GM12874 (cell line): ENCODE data around the gene SLC35D2.

Experiments
- TF ChIP-seq, protein P1 (sequence below): IDR thresholded peaks from 2 replicates; pipeline ENCODE4 v1.5.1; 2011; ENCODE audit warnings: low read depth, mild to moderate bottlenecking, control low read depth, low read length, moderate library complexity; ENCODE audit not compliant: insufficient read depth

SLC35D2 gene

DNA sequence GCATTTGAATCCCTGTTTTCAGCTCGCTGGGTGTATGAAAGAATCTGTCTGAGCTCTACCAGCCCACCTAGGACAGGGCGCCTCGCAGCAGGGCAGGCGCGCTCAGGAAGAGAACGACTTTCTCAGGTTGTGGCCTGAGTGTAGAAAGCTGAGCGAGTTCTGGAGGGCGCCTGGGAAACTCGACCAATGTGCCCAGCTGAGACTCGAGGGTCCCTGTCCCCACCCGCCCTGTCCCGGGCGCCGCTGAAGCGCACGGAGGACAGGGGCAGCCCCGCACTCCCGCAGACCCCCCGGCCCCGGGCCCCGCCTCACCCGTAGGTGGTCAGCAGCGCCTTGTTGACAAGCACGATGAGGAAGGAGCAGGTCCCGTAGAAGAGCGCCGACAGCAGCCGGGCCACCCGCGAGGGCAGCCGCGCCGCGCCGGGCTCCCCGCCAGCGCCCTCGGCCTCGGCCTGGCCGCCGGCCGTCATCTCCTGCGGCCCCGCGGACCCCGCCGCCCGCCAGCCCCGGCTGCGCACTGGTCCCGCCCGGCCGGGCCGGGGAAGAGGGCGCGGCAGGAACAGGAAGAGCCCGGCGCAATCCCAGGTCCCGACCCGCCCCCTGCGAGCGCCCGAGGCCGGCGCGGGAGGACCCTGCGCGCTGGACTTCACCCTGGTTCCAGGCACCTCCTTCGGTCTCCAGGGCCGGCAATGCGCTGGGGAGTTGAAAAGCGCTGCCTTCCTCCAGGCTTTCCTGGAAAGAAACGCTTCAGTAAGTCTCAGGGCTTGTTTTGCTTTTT is at the start of gene SLC35D2:
Gene SLC35D2 (minus strand): TSS at position 547 of the 778 bp plus-strand sequence. CDS start 77 bp downstream, at position 470.
- TF ChIP-seq, protein P1, sequence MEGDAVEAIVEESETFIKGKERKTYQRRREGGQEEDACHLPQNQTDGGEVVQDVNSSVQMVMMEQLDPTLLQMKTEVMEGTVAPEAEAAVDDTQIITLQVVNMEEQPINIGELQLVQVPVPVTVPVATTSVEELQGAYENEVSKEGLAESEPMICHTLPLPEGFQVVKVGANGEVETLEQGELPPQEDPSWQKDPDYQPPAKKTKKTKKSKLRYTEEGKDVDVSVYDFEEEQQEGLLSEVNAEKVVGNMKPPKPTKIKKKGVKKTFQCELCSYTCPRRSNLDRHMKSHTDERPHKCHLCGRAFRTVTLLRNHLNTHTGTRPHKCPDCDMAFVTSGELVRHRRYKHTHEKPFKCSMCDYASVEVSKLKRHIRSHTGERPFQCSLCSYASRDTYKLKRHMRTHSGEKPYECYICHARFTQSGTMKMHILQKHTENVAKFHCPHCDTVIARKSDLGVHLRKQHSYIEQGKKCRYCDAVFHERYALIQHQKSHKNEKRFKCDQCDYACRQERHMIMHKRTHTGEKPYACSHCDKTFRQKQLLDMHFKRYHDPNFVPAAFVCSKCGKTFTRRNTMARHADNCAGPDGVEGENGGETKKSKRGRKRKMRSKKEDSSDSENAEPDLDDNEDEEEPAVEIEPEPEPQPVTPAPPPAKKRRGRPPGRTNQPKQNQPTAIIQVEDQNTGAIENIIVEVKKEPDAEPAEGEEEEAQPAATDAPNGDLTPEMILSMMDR = no peak

DNA sequence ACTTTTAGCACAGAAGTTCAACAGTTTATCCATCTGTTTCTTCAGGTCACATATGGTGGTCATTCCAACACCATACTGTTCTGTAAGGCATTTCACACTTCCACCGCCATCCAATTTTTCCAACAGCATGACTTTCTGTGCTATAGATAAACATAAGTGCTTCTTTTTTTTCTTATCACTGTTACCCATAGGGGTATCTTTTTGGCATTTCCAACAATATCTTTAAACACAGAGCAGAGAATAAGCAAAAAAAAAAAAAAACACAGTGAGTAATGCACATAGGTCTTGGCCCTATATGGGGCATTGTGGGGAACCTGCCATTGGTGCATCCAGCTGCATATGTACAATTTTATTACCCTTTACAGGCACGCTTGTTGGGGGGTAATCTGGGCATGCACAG is 46.9 kb upstream of the SLC35D2 start:
- TF ChIP-seq, protein P1 = no peak

DNA sequence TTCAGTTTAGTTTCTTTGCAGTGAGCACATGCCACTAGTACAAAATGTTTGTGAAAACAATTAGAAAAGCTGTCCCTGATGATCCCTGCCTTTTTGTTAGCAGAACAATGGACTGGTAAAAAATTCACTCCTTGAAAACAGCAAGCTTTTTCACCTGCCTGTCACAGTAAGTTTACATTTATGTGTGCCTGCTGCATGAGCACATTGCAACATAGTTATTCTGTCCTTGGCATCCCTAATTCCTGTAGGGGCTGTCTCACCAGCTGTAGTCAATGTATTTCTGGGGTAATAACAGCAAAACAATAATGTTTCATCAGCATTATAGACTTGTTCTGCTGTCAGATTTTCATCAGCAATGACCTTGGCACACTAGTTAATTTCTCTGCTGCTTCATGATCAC is 46.2 kb upstream of the SLC35D2 start:
- TF ChIP-seq, protein P1 = no peak

DNA sequence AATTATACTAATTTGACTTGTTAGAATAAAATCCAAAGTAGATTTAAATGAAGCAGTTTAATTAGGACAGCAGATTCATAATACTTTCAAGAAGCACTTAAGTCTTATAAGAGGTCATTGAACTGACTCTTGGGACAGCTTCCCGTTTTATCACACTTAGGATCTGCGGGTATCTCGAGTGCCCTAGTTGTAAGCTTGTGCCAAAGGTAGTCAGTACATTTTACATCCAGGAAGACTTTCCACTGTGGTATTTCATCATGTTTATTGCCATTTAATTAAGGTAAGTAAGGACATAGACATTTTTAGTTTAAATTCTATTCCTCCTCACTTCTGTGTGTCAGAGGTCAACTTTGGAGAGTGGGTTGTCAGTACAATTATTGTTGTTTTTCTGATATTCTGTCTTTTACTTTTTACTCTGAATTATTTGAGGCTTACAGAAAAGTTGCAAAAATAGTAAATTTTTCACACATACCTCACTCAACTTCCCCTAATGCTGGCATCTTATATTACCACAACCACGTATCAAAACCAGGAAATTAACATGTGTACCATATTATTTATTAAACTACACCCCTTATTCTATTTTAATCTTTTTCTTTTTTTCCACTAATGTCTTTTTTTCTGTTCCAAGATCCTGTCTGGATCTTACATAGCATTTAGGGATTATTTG is 42.1 kb upstream of the SLC35D2 start:
- TF ChIP-seq, protein P1 = no peak

DNA sequence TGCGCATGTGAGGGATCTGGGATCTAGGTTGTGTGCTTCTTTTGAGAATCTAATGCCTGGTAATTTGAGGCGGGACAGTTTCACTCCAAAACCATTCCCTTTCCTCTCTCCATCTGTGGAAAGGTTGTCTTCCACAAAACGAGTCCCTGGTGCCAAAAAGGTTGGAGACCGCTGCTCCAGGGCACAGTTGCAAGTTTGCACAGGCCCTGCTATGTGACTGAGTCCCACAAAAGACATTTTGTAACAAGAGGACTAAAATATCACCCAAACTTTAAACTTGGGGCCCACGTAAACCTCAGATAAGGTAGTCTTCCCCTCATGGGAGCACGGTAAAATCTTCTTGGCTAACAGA is 40.5 kb upstream of the SLC35D2 start:
- TF ChIP-seq, protein P1 = no peak

DNA sequence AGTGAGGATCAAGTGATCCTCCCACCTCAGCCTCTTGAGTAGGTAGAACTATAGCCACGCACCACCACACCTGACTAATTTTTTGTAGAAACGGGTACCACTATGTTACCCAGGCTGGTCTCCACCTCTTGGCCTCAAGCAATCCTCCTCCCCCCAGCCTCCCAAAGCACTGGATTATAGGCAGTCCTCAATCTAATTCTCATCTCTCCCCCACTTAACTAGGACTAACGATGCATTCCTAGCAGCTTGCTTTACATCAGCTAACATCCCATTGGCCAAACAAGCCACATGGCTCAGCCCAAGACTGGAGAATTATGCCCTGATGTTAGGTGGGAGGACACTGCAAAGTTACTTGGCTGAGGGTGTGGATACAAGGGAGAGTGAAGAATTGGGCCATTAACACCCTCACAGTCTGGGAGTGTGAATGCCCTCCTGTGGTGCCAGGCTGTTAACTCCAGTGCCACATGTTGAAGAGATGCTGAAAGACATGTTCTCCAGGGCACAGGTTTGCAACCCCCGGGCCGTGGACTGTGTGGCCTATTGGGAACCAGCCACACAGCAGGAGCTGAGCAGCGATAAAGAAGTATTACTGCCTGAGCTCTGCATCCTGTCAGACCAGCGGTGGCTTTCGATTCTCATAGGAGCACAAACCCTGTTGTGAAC is 39.9 kb upstream of the SLC35D2 start:
- TF ChIP-seq, protein P1 = no peak

DNA sequence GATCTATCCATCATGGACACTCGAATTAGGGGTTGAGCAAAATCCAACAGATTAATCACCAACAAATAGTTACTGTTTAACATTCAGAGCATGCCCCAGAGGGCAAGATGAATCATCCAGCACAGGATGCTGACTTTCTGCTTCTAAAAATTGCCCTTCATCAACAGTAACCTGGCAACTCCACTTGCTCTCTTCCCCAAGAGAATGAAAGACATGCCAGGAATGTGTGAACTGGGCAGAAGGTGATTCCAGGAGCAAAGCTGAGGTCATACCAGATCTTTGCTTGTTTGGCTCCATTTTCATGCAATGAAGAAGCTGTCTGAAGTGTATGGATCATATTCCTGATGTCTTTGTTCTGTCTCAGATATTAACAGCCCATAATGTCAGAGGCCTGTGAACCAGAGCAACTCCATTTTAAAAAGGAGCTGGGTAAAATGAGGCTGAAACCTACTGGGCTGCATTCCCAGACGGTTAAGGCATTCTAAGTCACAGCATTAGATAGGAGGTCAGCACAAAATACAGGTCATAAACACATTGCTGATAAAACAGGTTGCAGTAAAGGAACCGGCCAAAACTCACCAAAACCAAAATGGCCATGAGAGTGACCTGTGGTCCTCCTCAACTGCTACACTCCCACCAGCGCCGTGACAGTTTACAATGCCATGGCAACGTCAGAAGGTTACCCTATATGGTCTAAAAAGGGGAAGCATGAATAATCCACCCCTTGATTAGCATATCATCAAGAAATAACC is 37.1 kb upstream of the SLC35D2 start:
- TF ChIP-seq, protein P1 = no peak
